ENCODE results near the gene LEKR1.
"Not testable (repeated sequence)": the region's sequence is repeated elsewhere in the genome, so short reads cannot be mapped to it uniquely, and the experiment has no call there.

Gene LEKR1

DNA sequence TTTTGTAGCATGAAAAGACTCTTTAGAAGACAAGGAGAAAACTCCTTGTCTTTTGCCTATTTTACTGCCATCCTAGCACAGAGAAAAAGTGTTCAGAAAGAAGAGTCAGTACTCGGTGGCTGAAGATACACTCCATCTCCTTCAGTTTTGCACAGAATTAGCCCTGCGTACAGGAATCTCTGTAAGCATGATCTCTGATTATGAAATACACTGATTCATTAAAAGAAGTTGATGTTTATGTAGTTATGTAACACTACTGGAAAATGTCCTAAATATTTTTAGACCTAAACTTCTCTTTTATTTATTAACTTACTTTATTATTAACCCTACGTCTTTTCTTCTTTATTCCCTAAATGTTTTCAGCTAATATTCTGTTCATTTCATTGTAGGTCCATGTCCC is 138.4 kb downstream of the LEKR1 start:
- DNase-seq (ENCODE audit: extremely low read depth, low read depth): no peak
- TF ChIP-seq, protein P1, sequence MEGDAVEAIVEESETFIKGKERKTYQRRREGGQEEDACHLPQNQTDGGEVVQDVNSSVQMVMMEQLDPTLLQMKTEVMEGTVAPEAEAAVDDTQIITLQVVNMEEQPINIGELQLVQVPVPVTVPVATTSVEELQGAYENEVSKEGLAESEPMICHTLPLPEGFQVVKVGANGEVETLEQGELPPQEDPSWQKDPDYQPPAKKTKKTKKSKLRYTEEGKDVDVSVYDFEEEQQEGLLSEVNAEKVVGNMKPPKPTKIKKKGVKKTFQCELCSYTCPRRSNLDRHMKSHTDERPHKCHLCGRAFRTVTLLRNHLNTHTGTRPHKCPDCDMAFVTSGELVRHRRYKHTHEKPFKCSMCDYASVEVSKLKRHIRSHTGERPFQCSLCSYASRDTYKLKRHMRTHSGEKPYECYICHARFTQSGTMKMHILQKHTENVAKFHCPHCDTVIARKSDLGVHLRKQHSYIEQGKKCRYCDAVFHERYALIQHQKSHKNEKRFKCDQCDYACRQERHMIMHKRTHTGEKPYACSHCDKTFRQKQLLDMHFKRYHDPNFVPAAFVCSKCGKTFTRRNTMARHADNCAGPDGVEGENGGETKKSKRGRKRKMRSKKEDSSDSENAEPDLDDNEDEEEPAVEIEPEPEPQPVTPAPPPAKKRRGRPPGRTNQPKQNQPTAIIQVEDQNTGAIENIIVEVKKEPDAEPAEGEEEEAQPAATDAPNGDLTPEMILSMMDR (IDR thresholded peaks at IDR 0.05; ENCODE audit: low read depth, low read length): no peak

DNA sequence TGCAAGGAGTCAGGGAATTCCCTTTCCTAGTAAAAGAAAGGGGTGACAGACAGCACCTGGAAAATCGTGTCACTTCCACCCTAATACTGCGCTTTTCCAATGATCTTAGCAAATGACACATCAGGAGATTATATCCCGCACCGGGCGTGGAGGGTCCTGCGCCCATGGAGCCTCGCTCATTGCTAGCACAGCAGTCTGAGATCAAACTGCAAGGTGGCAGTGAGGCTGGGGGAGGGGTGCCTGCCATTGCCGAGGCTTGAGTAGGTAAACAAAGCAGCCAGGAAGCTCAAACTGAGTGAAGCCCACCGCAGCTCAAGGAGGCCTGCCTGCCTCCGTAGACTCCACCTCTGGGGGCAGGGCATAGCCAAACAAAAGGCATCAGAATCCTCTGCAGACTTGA is 140.2 kb downstream of the LEKR1 start:
- not testable (repeated sequence) for DNase-seq (ENCODE audit: extremely low read depth, low read depth)

DNA sequence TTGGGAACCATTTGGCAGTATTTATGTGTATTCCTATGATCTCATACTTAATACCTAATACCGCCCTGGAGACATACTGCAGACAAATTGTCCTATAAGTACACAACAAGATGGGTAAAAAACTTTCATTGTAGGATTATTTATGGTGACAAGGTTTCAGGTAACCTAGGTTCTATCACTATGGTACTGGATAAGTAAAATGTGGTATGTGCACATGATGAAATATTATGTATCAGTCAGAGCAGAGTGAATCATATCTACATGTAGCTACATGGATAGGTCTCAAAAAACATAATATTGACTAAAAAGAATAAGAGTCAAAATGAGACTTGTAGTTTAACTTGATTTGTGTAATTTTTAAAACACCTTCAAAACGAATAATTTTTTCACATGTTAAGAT is 147.8 kb downstream of the LEKR1 start:
- DNase-seq (ENCODE audit: extremely low read depth, low read depth): no peak

DNA sequence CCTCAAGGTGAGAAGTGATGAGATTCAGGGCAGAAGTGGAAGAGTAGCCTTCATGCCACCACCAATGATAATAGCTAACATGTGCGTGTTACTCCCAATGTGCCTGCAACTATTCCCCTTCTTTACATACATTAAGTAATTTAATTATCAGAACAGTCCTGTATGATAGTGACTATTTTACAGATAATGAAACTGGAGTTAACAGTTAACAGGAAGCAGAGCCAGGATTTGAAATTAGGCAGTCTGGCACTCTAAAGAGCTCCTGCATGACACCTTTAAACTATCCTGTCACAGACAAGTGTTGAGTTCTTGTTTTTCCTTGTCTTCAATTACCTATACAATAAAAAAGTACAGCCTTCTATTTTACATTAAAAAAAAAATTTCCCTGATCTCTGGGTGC is 148.8 kb downstream of the LEKR1 start:
- DNase-seq (ENCODE audit: extremely low read depth, low read depth): no peak
- TF ChIP-seq, protein P1 (IDR thresholded peaks at IDR 0.05; ENCODE audit: low read depth, low read length): no peak

More for the DNA sequence above, 147.8 kb downstream of the LEKR1 start:
- TF ChIP-seq, protein P1 (IDR thresholded peaks at IDR 0.05; ENCODE audit: low read depth, low read length): no peak

DNA sequence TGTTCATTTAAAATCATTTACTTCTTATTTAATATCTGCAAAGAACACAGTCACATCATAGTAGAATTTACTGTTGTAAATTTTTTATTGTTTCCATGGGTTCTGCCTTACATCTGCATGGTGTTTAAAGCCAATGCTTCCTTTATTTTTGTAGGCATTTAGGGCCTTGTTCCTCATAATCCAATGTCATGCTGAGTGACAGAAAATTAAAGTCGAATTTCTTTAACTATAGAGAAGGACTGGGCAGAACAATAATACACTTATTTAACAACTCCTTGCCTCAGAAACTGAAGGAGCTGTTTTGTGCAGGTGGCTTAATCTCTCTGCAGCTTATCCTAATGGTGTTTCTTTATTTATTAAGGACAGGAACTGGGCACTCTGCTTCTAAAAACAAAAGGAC is 149.6 kb downstream of the LEKR1 start:
- TF ChIP-seq, protein P1 (IDR thresholded peaks at IDR 0.05; ENCODE audit: low read depth, low read length): no peak
- no peak for DNase-seq (ENCODE audit: extremely low read depth, low read depth)

DNA sequence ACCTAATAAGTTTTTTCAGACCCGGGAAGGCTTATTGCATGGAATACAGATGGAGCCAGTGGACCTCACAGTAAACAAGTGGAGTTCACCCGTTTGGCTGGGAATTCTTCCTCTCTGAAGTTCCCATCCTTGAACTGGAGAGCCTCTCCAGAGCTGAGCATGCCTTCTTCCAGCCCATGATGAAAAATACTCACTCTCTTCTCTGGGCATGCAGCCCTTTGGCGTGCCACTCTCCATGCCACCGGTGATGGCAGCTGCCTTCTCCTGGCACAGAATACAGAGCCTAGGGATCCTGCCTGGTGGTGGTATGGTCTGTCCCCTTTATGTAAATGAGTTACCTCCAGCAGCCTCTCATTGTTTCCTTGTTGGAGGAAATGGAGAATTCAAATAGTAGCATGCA is 150.8 kb downstream of the LEKR1 start:
- DNase-seq (ENCODE audit: extremely low read depth, low read depth): no peak
- TF ChIP-seq, protein P1 (IDR thresholded peaks at IDR 0.05; ENCODE audit: low read depth, low read length): no peak

DNA sequence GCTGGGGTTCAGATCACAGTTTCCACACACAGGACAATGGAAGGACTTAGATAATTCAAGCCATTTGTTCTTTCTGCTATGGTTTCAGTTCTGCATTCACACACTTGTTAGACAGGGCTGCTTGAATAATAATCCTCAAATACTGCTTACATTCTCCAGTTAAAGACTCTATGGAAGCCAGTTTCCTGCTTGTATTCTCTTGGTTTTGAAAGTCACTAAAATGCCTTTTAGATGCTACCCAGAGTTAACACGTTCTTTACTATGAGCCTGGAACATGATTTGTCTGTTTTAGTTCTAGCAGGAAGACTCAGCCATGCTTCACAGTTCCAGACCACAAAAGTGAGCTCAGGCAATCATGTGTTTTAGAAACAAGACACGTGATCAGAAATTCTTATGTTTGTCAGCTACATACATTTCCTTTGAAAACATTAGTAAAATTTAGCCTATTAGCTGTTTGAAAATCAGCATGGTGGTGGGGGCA is 152.4 kb downstream of the LEKR1 start:
- DNase-seq (ENCODE audit: extremely low read depth, low read depth): no peak
- TF ChIP-seq, protein P1 (IDR thresholded peaks at IDR 0.05; ENCODE audit: low read depth, low read length): no peak

DNA sequence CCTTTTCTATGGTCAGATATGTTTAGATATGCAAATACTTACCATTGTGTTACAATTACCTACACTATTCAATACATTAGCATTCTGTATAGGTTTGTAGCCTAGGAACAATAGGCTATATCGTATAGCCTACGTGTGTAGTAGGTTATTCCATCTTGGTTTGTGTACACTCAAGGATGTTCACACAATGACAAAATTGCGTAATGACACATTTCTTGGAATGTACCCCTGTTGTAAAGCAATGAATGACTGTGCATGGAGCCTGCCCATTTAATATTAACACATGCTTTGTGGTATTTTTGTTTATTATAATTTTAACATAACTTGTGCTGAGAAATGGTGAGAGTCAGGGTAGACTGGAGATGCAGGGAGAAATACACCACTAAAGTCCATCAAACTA is 154.9 kb downstream of the LEKR1 start:
- TF ChIP-seq, protein P1 (IDR thresholded peaks at IDR 0.05; ENCODE audit: low read depth, low read length): no peak
- DNase-seq (ENCODE audit: extremely low read depth, low read depth): no peak

Data from AG09319 (cell line).